Measurements from ENCODE around the gene ANAPC13. TPM values are rescaled to one million over a fixed set of nuclear protein-coding genes. Genes with fewer than 3 reads are reported as not detected.

ANAPC13 gene
- total and polyA plus RNA-seq, 2 of the 4 experiments (the other 2 are of a cell fraction), result 43.4 to 62.9 TPM

DNA sequence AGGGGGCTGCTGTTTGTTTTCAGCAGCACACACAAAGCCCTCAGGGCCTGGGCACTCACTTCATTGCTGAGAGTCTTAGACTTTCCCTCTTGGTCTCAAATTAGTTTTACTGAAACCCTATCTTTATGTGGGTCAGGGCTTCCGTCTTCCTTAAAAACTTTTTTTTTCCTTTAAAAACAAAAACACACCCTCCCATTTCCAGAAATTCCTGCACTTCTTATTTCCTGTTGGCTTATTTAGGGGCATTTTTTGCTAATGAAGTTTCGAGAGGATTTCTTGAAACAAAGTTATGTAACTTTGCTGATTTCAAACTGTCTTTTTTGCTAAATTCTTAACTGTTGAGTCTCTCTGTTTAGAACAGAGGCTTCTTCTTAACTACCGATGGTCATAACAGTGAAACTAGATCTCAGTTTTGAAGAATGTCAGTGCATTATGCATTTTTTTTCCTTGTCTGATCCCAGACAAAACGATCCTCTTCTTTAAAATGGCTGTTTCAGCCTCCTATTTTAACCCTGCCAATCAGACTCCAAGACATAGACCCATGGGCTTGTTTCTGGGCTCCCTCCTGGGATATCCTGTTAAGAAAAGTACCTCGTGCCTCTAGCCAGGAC, 23.3 kb downstream of the ANAPC13 start:
- Histone ChIP-seq H2AFZ (replicated peaks; ENCODE audit: low read length, poor library complexity) (no peak overlapping the region), H3K36me3 (ENCODE audit: control insufficient read depth, insufficient read depth, low read length) (no peaks in the 10 kb centered on the region), H3K4me2 (ENCODE audit: low read depth, low read length) (peak overlapping the region; percentile 77), H2BK120ac (ENCODE audit: low read depth, low read length) (peak overlapping the region; percentile 96), H3K27ac (ENCODE audit: insufficient read depth, low read length) (peak overlapping the region; percentile 96), H3K9me1 (ENCODE audit: insufficient read depth, low read length) (peaks cover 35% of the 10 kb centered on the region), H3K4ac (ENCODE audit: low read depth, low read length) (peak overlapping the region; percentile 97), H3K4me1 (ENCODE audit: control insufficient read depth, insufficient read depth, low read length) (peaks cover 38% of the 10 kb centered on the region), H4K20me1 (ENCODE audit: insufficient read depth, low read length) (no peaks in the 10 kb centered on the region), H3K56ac (ENCODE audit: extremely low read depth, insufficient read depth, low read length) (peak overlapping the region; percentile 91), H2AK9ac (replicated peaks; ENCODE audit: low read depth, low read length, poor library complexity) (peak overlapping the region; percentile 56), H3K9ac (ENCODE audit: low read depth, low read length) (peak overlapping the region; percentile 65), H3K9me3 (ENCODE audit: control insufficient read depth, insufficient read depth, low read length) (no peaks in the 10 kb centered on the region), H4K91ac (ENCODE audit: insufficient read depth, low read depth, low read length) (peak overlapping the region; percentile 91), H3K4me3 (ENCODE audit: insufficient read depth, low read depth, low read length) (no peak overlapping the region), H2BK15ac (ENCODE audit: low read depth, low read length) (peak overlapping the region; percentile 99; the same call in 2 of the 3 replicates), H3K18ac (ENCODE audit: low read depth, low read length) (peak overlapping the region; percentile 87), H2BK5ac (ENCODE audit: low read depth, low read length, poor library complexity, severe bottlenecking) (peak overlapping the region; percentile 95), H3K23ac (ENCODE audit: low read depth, low read length) (peak overlapping the region; percentile 85), H4K8ac (ENCODE audit: low read depth in 2 of 2, low read length in 2 of 2) (peak overlapping the region; percentile 82), H3K27me3 (ENCODE audit: control insufficient read depth, insufficient read depth, low read length) (no peaks in the 10 kb centered on the region), H2BK20ac (ENCODE audit: low read depth, low read length) (peak overlapping the region; percentile 88), H4K5ac (ENCODE audit: low read depth, low read length) (peak overlapping the region; percentile 94), H2AK5ac (ENCODE audit: low read depth, low read length) (peak overlapping the region; percentile 96), H3K14ac (replicated peaks; ENCODE audit: low read depth, low read length) (peak overlapping the region; percentile 74), H3K79me1 (ENCODE audit: low read depth in 1 of 2, low read length in 2 of 2) (peaks cover 2 to 34% of the 10 kb centered on the region in 2 experiments; a peak in 3 of 4 replicates)
- in situ Hi-C loops (cut with MboI; ENCODE audit: low sequenced_read_pairs) (loop anchor here (5.0 kb wide), 1 partner anchor 35 kb away; no protein-coding TSS in a partner anchor), intact Hi-C loops (cut with micrococcal nuclease) (no loop called here), dilution Hi-C loops (cut with HindIII; ENCODE audit: low sequenced_read_pairs, unreplicated experiment) (no loop called here)
- no CpG with 5 or more reads among the region's 5 CpGs for whole genome bisulfite sequencing, 2 experiments (ENCODE audit: extremely low coverage in 2 of 2, insufficient read length in 1 of 2)
- TF ChIP-seq MXI1 (IDR thresholded peaks at IDR 0.05; ENCODE audit: borderline replicate concordance, low read depth, low read length) (no peak), SMC3 (IDR thresholded peaks at IDR 0.05; ENCODE audit: low read depth, low read length) (no peak), RCOR1 (IDR thresholded peaks at IDR 0.05; ENCODE audit: insufficient replicate concordance, low read length) (no peak), FOS (IDR thresholded peaks at IDR 0.05; ENCODE audit: low read depth, low read length) (peak; percentile 61), MAFK (IDR thresholded peaks at IDR 0.05; ENCODE audit: low read depth, low read length) (peak; percentile 63; the same call in 1 of the 2 replicates), CEBPB (IDR thresholded peaks at IDR 0.05; ENCODE audit: low read depth, low read length) (peak; percentile 52; the same call in 1 of the 2 replicates)
- TF ChIP-seq, protein P1, sequence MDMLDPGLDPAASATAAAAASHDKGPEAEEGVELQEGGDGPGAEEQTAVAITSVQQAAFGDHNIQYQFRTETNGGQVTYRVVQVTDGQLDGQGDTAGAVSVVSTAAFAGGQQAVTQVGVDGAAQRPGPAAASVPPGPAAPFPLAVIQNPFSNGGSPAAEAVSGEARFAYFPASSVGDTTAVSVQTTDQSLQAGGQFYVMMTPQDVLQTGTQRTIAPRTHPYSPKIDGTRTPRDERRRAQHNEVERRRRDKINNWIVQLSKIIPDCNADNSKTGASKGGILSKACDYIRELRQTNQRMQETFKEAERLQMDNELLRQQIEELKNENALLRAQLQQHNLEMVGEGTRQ (IDR thresholded peaks at IDR 0.05; ENCODE audit: low read depth, low read length), result no peak
- TF ChIP-seq, protein P2, sequence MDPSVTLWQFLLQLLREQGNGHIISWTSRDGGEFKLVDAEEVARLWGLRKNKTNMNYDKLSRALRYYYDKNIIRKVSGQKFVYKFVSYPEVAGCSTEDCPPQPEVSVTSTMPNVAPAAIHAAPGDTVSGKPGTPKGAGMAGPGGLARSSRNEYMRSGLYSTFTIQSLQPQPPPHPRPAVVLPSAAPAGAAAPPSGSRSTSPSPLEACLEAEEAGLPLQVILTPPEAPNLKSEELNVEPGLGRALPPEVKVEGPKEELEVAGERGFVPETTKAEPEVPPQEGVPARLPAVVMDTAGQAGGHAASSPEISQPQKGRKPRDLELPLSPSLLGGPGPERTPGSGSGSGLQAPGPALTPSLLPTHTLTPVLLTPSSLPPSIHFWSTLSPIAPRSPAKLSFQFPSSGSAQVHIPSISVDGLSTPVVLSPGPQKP (IDR thresholded peaks at IDR 0.05; ENCODE audit: borderline replicate concordance, low read depth, low read length), result no peak
- TF ChIP-seq, protein P3, sequence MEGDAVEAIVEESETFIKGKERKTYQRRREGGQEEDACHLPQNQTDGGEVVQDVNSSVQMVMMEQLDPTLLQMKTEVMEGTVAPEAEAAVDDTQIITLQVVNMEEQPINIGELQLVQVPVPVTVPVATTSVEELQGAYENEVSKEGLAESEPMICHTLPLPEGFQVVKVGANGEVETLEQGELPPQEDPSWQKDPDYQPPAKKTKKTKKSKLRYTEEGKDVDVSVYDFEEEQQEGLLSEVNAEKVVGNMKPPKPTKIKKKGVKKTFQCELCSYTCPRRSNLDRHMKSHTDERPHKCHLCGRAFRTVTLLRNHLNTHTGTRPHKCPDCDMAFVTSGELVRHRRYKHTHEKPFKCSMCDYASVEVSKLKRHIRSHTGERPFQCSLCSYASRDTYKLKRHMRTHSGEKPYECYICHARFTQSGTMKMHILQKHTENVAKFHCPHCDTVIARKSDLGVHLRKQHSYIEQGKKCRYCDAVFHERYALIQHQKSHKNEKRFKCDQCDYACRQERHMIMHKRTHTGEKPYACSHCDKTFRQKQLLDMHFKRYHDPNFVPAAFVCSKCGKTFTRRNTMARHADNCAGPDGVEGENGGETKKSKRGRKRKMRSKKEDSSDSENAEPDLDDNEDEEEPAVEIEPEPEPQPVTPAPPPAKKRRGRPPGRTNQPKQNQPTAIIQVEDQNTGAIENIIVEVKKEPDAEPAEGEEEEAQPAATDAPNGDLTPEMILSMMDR (conservative IDR thresholded peaks at IDR 0.05; ENCODE audit: low read depth, low read length), result no peak
- DNase-seq (peak; percentile 91), ATAC-seq (ENCODE audit: low read depth) (peak; percentile 33)
- ChIA-PET CTCF (no interaction called here), POLR2A (ENCODE audit: unreplicated experiment) (no interaction called here)
- no TSS peak for BruUV-seq (replicated peaks)

Data from IMR-90 (cell line).